Hematopoietic multipotent progenitor cell treated with erythropoietin and hydrocortisone succinate and interleukin-3 and kit ligand, for 8 days (in vitro differentiated cells): Measurements from ENCODE around the gene DENND1A.
"Not testable (repeated sequence)": the region's sequence is repeated elsewhere in the genome, so short reads cannot be mapped to it uniquely, and the experiment has no call there.

Source experiments
- DNase-seq: peaks from one replicate; pipeline ENCODE4 v3.0.0-alpha.2; 2015

Gene DENND1A

GRCh38 chr9:123342247-123342646, 587.7 kb downstream of the DENND1A start:
- DNase-seq = no peak

DNA sequence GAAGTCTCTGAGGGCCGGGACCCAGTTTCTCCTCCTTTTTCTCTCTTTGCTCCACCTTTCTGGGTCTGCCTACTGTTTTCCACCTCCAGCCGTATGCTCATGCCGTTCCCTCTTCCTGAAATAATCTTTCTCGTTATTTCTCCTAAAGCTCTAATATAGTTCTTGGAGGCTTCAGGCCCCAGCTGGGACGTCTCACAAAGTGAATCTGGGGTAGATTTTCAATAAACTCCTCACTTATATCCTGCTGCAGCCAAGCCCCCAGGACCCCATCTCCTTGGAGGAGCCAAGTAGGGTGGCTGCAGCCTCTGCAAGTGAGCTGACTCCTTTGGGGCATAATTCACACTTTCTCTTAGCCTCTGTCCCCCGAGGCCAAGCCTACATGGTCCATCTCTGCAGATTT, 588.1 kb downstream of the DENND1A start:
- no peak for DNase-seq

DNA sequence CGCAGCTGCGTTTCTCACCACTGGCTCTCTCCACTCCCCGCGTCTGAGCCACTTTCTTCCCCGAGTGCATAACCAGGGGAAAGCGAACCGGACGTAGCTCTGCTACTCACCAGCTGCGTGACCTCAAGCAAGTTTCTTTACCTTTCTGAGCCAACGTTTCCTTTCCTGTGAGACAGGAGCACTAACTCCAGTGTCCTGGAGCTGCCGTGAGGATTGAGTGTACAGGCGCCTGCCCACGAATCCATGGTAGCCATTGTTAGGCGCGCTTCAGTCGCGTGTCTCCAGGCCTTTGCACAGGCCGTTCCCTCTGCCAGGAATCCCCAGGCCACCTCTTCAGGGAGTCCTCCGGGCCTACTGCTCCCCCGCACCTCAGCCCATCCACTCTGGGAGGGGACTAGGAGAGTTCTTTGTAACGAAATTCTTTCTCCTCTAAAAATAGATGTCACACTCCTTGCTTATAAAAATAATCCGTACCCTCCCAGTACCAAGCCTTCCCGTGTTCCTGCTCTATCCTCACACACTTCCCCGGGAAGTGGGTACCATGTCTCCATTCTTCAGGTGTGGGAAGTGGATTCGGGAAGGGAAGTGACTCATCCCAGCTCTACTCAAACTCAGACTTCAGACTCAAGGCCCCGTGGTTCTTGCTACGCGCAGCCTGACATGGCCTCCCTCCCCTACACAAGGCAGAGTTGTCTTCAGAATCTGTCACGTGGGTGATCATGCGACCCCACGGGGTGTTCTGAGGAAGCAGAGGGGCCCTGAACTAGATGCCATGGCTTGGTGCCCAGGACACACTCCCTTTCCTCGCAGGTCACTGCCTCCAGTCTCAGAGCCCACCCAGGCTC, 590.0 kb downstream of the DENND1A start:
- no peak for DNase-seq

GRCh38 chr9:123338710-123339665, 590.9 kb downstream of the DENND1A start:
- peak; percentile 92 for DNase-seq

DNA sequence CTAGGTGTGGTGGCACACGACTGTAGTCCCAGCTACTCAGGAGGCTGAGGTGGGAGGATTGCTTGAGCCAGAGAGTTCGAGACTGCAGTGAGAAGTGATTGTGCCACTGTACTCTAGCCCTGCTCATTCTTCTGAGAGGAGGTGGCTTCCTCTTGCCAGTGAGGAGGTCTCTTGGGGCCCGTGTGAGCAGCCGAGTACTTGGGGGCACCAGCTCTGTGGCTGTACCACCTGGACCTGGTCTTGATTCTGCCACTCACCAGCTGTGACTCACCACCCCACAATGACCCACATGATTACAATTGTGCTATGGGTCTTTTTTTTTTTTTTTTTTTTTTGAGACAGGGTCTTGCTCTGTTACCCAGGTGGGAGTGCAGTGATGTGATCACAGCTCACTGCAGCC, 592.0 kb downstream of the DENND1A start:
- DNase-seq = no peak

GRCh38 chr9:123336959-123337358, 593.0 kb downstream of the DENND1A start:
- DNase-seq = no peak

- peak; percentile 93 for DNase-seq
Observed at GRCh38 chr9:123336449-123336848, 593.5 kb downstream of the DENND1A start.

GRCh38 chr9:123335986-123336329, 594.0 kb downstream of the DENND1A start:
- DNase-seq = no peak

- peak; percentile 62 for DNase-seq
Observed at GRCh38 chr9:123335193-123335985, 594.5 kb downstream of the DENND1A start.

DNA sequence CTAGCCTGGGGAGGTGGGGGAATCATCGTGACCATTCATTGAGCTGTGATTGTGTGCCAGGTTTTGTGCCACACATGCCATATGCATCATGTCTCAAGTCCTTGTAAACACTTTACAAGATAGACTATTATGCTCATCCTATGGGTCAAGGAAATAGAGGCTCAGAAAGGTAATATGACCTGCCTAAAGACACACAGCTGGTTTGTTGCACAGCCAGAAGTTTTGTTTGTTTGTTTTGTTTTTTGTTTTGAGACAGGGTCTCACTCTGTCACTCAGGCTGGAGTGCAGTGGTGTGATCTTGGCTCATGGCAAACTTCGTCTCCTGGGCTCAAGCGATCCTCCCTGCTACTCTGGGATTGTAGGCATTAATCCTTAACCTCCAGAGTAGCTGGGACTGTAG, 595.3 kb downstream of the DENND1A start:
- no peak for DNase-seq

- not testable (repeated sequence) for DNase-seq
Observed at GRCh38 chr9:123333058-123333669, 596.8 kb downstream of the DENND1A start.

GRCh38 chr9:123331346-123332060, 598.4 kb downstream of the DENND1A start:
- DNase-seq = no peak
